ENCODE data around the gene MPV17. TPM values are rescaled to one million over a fixed set of nuclear protein-coding genes. Genes with fewer than 3 reads are reported as not detected.

MPV17 gene
- total and polyA plus RNA-seq, 2 of the 13 experiments (the other 11 are each of a cell fraction or from before 2014, with no cell fraction given), result 48.9 to 129 TPM

DNA sequence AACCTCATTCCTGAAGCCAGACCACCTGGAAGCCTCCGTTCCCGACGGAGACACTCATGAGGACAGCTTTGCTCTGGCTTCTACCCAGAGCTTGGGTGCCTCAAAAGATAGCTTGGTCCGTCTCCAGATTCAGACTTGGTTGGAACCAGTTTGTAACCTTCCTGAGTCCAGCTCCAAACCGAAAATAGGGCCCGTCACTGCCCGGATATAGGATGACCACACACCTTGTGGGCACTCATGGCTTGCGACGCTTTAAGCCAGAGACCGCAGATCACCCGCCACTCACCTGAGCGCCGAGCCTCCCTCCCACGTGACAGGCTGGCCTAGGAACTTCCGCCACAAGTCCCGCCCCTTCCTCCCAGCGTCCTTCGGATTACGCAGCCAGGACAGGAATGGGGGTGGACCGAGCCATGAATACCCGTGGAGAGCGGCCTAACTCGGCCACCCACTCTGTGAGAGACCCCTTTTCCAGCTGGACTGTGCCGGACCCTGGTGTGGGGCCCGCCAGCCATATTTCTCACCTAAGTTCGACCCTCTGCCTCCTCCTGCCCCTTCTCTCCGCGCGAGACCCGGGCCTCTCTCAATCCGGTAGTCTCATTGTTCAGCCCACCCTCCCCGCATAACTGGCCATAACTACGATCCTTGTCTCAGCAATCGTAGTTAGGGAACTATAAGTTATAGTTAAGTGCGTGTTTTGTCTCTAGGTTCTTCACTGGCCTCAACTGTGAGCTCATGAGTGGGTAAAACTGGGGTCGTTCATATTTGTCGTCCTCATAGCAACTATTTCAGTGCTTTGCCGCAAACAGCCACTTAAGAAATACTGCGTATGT is at the start of gene MPV17 (continued):
- TF ChIP-seq, protein P1, sequence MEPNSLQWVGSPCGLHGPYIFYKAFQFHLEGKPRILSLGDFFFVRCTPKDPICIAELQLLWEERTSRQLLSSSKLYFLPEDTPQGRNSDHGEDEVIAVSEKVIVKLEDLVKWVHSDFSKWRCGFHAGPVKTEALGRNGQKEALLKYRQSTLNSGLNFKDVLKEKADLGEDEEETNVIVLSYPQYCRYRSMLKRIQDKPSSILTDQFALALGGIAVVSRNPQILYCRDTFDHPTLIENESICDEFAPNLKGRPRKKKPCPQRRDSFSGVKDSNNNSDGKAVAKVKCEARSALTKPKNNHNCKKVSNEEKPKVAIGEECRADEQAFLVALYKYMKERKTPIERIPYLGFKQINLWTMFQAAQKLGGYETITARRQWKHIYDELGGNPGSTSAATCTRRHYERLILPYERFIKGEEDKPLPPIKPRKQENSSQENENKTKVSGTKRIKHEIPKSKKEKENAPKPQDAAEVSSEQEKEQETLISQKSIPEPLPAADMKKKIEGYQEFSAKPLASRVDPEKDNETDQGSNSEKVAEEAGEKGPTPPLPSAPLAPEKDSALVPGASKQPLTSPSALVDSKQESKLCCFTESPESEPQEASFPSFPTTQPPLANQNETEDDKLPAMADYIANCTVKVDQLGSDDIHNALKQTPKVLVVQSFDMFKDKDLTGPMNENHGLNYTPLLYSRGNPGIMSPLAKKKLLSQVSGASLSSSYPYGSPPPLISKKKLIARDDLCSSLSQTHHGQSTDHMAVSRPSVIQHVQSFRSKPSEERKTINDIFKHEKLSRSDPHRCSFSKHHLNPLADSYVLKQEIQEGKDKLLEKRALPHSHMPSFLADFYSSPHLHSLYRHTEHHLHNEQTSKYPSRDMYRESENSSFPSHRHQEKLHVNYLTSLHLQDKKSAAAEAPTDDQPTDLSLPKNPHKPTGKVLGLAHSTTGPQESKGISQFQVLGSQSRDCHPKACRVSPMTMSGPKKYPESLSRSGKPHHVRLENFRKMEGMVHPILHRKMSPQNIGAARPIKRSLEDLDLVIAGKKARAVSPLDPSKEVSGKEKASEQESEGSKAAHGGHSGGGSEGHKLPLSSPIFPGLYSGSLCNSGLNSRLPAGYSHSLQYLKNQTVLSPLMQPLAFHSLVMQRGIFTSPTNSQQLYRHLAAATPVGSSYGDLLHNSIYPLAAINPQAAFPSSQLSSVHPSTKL (CRISPR knock-in tag; IDR thresholded peaks at IDR 0.05), result peak; percentile 59
- TF ChIP-seq ZNF232 (CRISPR knock-in tag; IDR thresholded peaks at IDR 0.05; ENCODE audit: borderline replicate concordance) (no peak), ZSCAN30 (CRISPR knock-in tag; IDR thresholded peaks at IDR 0.05) (no peak), MTF2 (CRISPR knock-in tag; IDR thresholded peaks at IDR 0.05; ENCODE audit: borderline replicate concordance) (peak; percentile 93), ZSCAN29 (CRISPR knock-in tag; conservative IDR thresholded peaks at IDR 0.05) (0 out of 2 replicates have a peak, but pooled peaks have one; percentile 21), ARNTL (CRISPR knock-in tag; IDR thresholded peaks at IDR 0.05) (peak; percentile 94), ZFP41 (CRISPR knock-in tag; IDR thresholded peaks at IDR 0.05; ENCODE audit: borderline replicate concordance) (no peak), NONO (IDR thresholded peaks at IDR 0.05) (no peak), NONO (CRISPR knock-in tag; conservative IDR thresholded peaks at IDR 0.05) (peak; percentile 95), ZNF431 (CRISPR knock-in tag; IDR thresholded peaks at IDR 0.05; ENCODE audit: borderline replicate concordance, low read depth) (0 out of 2 replicates have a peak, but pooled peaks have one; percentile 65), ZIK1 (CRISPR knock-in tag; IDR thresholded peaks at IDR 0.05; ENCODE audit: borderline replicate concordance, low read depth) (peak; percentile 77; the same call in 1 of the 2 replicates), ZFP36L1 (CRISPR knock-in tag; IDR thresholded peaks at IDR 0.05) (peak; percentile 86; the same call in 1 of the 2 replicates), RBM39 (IDR thresholded peaks at IDR 0.05; ENCODE audit: low read depth, low read length, poor library complexity, severe bottlenecking) (peak; percentile 93)
- TF ChIP-seq, protein P2, sequence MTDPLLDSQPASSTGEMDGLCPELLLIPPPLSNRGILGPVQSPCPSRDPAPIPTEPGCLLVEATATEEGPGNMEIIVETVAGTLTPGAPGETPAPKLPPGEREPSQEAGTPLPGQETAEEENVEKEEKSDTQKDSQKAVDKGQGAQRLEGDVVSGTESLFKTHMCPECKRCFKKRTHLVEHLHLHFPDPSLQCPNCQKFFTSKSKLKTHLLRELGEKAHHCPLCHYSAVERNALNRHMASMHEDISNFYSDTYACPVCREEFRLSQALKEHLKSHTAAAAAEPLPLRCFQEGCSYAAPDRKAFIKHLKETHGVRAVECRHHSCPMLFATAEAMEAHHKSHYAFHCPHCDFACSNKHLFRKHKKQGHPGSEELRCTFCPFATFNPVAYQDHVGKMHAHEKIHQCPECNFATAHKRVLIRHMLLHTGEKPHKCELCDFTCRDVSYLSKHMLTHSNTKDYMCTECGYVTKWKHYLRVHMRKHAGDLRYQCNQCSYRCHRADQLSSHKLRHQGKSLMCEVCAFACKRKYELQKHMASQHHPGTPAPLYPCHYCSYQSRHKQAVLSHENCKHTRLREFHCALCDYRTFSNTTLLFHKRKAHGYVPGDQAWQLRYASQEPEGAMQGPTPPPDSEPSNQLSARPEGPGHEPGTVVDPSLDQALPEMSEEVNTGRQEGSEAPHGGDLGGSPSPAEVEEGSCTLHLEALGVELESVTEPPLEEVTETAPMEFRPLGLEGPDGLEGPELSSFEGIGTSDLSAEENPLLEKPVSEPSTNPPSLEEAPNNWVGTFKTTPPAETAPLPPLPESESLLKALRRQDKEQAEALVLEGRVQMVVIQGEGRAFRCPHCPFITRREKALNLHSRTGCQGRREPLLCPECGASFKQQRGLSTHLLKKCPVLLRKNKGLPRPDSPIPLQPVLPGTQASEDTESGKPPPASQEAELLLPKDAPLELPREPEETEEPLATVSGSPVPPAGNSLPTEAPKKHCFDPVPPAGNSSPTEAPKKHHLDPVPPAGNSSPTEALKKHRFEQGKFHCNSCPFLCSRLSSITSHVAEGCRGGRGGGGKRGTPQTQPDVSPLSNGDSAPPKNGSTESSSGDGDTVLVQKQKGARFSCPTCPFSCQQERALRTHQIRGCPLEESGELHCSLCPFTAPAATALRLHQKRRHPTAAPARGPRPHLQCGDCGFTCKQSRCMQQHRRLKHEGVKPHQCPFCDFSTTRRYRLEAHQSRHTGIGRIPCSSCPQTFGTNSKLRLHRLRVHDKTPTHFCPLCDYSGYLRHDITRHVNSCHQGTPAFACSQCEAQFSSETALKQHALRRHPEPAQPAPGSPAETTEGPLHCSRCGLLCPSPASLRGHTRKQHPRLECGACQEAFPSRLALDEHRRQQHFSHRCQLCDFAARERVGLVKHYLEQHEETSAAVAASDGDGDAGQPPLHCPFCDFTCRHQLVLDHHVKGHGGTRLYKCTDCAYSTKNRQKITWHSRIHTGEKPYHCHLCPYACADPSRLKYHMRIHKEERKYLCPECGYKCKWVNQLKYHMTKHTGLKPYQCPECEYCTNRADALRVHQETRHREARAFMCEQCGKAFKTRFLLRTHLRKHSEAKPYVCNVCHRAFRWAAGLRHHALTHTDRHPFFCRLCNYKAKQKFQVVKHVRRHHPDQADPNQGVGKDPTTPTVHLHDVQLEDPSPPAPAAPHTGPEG (CRISPR knock-in tag; IDR thresholded peaks at IDR 0.05), result 0 out of 2 replicates have a peak, but pooled peaks have one; percentile 75
- TF ChIP-seq, protein P3, sequence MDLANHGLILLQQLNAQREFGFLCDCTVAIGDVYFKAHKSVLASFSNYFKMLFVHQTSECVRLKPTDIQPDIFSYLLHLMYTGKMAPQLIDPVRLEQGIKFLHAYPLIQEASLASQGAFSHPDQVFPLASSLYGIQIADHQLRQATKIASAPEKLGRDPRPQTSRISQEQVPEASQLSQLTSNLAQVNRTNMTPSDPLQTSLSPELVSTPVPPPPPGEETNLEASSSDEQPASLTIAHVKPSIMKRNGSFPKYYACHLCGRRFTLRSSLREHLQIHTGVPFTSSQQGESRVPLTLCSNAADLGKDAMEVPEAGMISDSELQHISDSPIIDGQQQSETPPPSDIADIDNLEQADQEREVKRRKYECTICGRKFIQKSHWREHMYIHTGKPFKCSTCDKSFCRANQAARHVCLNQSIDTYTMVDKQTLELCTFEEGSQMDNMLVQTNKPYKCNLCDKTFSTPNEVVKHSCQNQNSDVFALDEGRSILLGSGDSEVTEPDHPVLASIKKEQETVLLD (CRISPR knock-in tag; IDR thresholded peaks at IDR 0.05; ENCODE audit: low read depth), result no peak; the same call in 1 of the 2 replicates

Data from HepG2 (cell line).